Measurements from ENCODE around the gene MEF2B.
"Not testable (repeated sequence)": the region's sequence is repeated elsewhere in the genome, so short reads cannot be mapped to it uniquely, and the experiment has no call there.

MEF2B gene

GRCh38 chr19:19165396-19165795, 4.7 kb downstream of the MEF2B start:
- no peaks in the 10 kb centered on the region for H3K36me3 ChIP-seq (ENCODE audit: control insufficient read depth, insufficient read depth, low read length)
- H3K4me1 ChIP-seq (ENCODE audit: control insufficient read depth, insufficient read depth, low read length): peaks cover 8% of the 10 kb centered on the region
- H3K4me3 ChIP-seq (ENCODE audit: low read length): no peak overlapping the region
- no peaks in the 10 kb centered on the region for H3K27me3 ChIP-seq (ENCODE audit: control insufficient read depth, insufficient read depth, low read length)
- H3K9me3 ChIP-seq (ENCODE audit: control insufficient read depth, low read length): no peaks in the 10 kb centered on the region
- no peak overlapping the region for H3K9ac ChIP-seq (ENCODE audit: low read length)

GRCh38 chr19:19162495-19162894, 7.6 kb downstream of the MEF2B start:
- Histone ChIP-seq H3K4me3 (ENCODE audit: low read length) (no peak overlapping the region), H3K9me3 (ENCODE audit: control insufficient read depth, low read length) (no peaks in the 10 kb centered on the region), H3K9ac (ENCODE audit: low read length) (no peak overlapping the region), H3K4me1 (ENCODE audit: control insufficient read depth, insufficient read depth, low read length) (no peaks in the 10 kb centered on the region), H3K27me3 (ENCODE audit: control insufficient read depth, insufficient read depth, low read length) (no peaks in the 10 kb centered on the region), H3K36me3 (ENCODE audit: control insufficient read depth, insufficient read depth, low read length) (no peaks in the 10 kb centered on the region)

GRCh38 chr19:19160461-19161035, 9.5 kb downstream of the MEF2B start:
- no peak overlapping the region for H3K9ac ChIP-seq (ENCODE audit: low read length)
- no peaks in the 10 kb centered on the region for H3K4me1 ChIP-seq (ENCODE audit: control insufficient read depth, insufficient read depth, low read length)
- no peaks in the 10 kb centered on the region for H3K27me3 ChIP-seq (ENCODE audit: control insufficient read depth, insufficient read depth, low read length)
- no peaks in the 10 kb centered on the region for H3K36me3 ChIP-seq (ENCODE audit: control insufficient read depth, insufficient read depth, low read length)
- H3K9me3 ChIP-seq (ENCODE audit: control insufficient read depth, low read length): no peaks in the 10 kb centered on the region
- no peak overlapping the region for H3K4me3 ChIP-seq (ENCODE audit: low read length)

GRCh38 chr19:19159534-19159933, 10.5 kb downstream of the MEF2B start:
- no peaks in the 10 kb centered on the region for H3K9me3 ChIP-seq (ENCODE audit: control insufficient read depth, low read length)
- H3K9ac ChIP-seq (ENCODE audit: low read length): no peak overlapping the region

GRCh38 chr19:19157808-19158207, 12.3 kb downstream of the MEF2B start:
- H3K4me3 ChIP-seq (ENCODE audit: low read length): no peak overlapping the region
- H3K9me3 ChIP-seq (ENCODE audit: control insufficient read depth, low read length): no peaks in the 10 kb centered on the region
- no peaks in the 10 kb centered on the region for H3K27me3 ChIP-seq (ENCODE audit: control insufficient read depth, insufficient read depth, low read length)
- no peak overlapping the region for H3K9ac ChIP-seq (ENCODE audit: low read length)
- H3K4me1 ChIP-seq (ENCODE audit: control insufficient read depth, insufficient read depth, low read length): no peaks in the 10 kb centered on the region
- H3K36me3 ChIP-seq (ENCODE audit: control insufficient read depth, insufficient read depth, low read length): no peaks in the 10 kb centered on the region

More at GRCh38 chr19:19159534-19159933, 10.5 kb downstream of the MEF2B start:
- no peaks in the 10 kb centered on the region for H3K27me3 ChIP-seq (ENCODE audit: control insufficient read depth, insufficient read depth, low read length)
- no peaks in the 10 kb centered on the region for H3K4me1 ChIP-seq (ENCODE audit: control insufficient read depth, insufficient read depth, low read length)
- H3K4me3 ChIP-seq (ENCODE audit: low read length): no peak overlapping the region
- H3K36me3 ChIP-seq (ENCODE audit: control insufficient read depth, insufficient read depth, low read length): no peaks in the 10 kb centered on the region

GRCh38 chr19:19155495-19156219, 14.4 kb downstream of the MEF2B start:
- Histone ChIP-seq H3K4me3 (ENCODE audit: low read length) (no peak overlapping the region), H3K9ac (ENCODE audit: low read length) (no peak overlapping the region), H3K4me1 (ENCODE audit: control insufficient read depth, insufficient read depth, low read length) (no peaks in the 10 kb centered on the region), H3K9me3 (ENCODE audit: control insufficient read depth, low read length) (no peaks in the 10 kb centered on the region), H3K36me3 (ENCODE audit: control insufficient read depth, insufficient read depth, low read length) (no peaks in the 10 kb centered on the region), H3K27me3 (ENCODE audit: control insufficient read depth, insufficient read depth, low read length) (no peaks in the 10 kb centered on the region)

- H3K27me3 ChIP-seq (ENCODE audit: control insufficient read depth, insufficient read depth, low read length): no peaks in the 10 kb centered on the region
- H3K9me3 ChIP-seq (ENCODE audit: control insufficient read depth, low read length): no peaks in the 10 kb centered on the region
- H3K9ac ChIP-seq (ENCODE audit: low read length): no peak overlapping the region
- H3K4me3 ChIP-seq (ENCODE audit: low read length): no peak overlapping the region
- no peaks in the 10 kb centered on the region for H3K4me1 ChIP-seq (ENCODE audit: control insufficient read depth, insufficient read depth, low read length)
- no peaks in the 10 kb centered on the region for H3K36me3 ChIP-seq (ENCODE audit: control insufficient read depth, insufficient read depth, low read length)
Measured at GRCh38 chr19:19154768-19155494, 15.1 kb downstream of the MEF2B start.

GRCh38 chr19:19152668-19153384, 17.2 kb downstream of the MEF2B start:
- Histone ChIP-seq H3K4me1 (ENCODE audit: control insufficient read depth, insufficient read depth, low read length) (no peaks in the 10 kb centered on the region), H3K36me3 (ENCODE audit: control insufficient read depth, insufficient read depth, low read length) (no peaks in the 10 kb centered on the region), H3K9me3 (ENCODE audit: control insufficient read depth, low read length) (no peaks in the 10 kb centered on the region), H3K9ac (ENCODE audit: low read length) (no peak overlapping the region), H3K4me3 (ENCODE audit: low read length) (no peak overlapping the region), H3K27me3 (ENCODE audit: control insufficient read depth, insufficient read depth, low read length) (no peaks in the 10 kb centered on the region)

- no peaks in the 10 kb centered on the region for H3K27me3 ChIP-seq (ENCODE audit: control insufficient read depth, insufficient read depth, low read length)
- no peak overlapping the region for H3K4me3 ChIP-seq (ENCODE audit: low read length)
- no peaks in the 10 kb centered on the region for H3K9me3 ChIP-seq (ENCODE audit: control insufficient read depth, low read length)
- no peak overlapping the region for H3K9ac ChIP-seq (ENCODE audit: low read length)
- no peaks in the 10 kb centered on the region for H3K36me3 ChIP-seq (ENCODE audit: control insufficient read depth, insufficient read depth, low read length)
- no peaks in the 10 kb centered on the region for H3K4me1 ChIP-seq (ENCODE audit: control insufficient read depth, insufficient read depth, low read length)
Measured at GRCh38 chr19:19151418-19151817, 18.6 kb downstream of the MEF2B start.

- H3K9me3 ChIP-seq (ENCODE audit: control insufficient read depth, low read length): no peaks in the 10 kb centered on the region
Measured at GRCh38 chr19:19149435-19149834, 20.6 kb downstream of the MEF2B start.

GRCh38 chr19:19148504-19148903, 21.6 kb downstream of the MEF2B start:
- not testable (repeated sequence) for H3K27me3 ChIP-seq (ENCODE audit: control insufficient read depth, insufficient read depth, low read length); H3K9ac ChIP-seq (ENCODE audit: low read length); H3K4me3 ChIP-seq (ENCODE audit: low read length); H3K4me1 ChIP-seq (ENCODE audit: control insufficient read depth, insufficient read depth, low read length); H3K9me3 ChIP-seq (ENCODE audit: control insufficient read depth, low read length); H3K36me3 ChIP-seq (ENCODE audit: control insufficient read depth, insufficient read depth, low read length)

More at GRCh38 chr19:19149435-19149834, 20.6 kb downstream of the MEF2B start:
- H3K27me3 ChIP-seq (ENCODE audit: control insufficient read depth, insufficient read depth, low read length): no peaks in the 10 kb centered on the region
- no peak overlapping the region for H3K4me3 ChIP-seq (ENCODE audit: low read length)
- no peaks in the 10 kb centered on the region for H3K36me3 ChIP-seq (ENCODE audit: control insufficient read depth, insufficient read depth, low read length)
- peaks cover 5% of the 10 kb centered on the region for H3K4me1 ChIP-seq (ENCODE audit: control insufficient read depth, insufficient read depth, low read length)
- no peak overlapping the region for H3K9ac ChIP-seq (ENCODE audit: low read length)

GRCh38 chr19:19147344-19147743, 22.7 kb downstream of the MEF2B start:
- no peaks in the 10 kb centered on the region for H3K27me3 ChIP-seq (ENCODE audit: control insufficient read depth, insufficient read depth, low read length)
- H3K4me3 ChIP-seq (ENCODE audit: low read length): no peak overlapping the region
- no peaks in the 10 kb centered on the region for H3K36me3 ChIP-seq (ENCODE audit: control insufficient read depth, insufficient read depth, low read length)
- no peaks in the 10 kb centered on the region for H3K9me3 ChIP-seq (ENCODE audit: control insufficient read depth, low read length)
- peaks cover 5% of the 10 kb centered on the region for H3K4me1 ChIP-seq (ENCODE audit: control insufficient read depth, insufficient read depth, low read length)
- H3K9ac ChIP-seq (ENCODE audit: low read length): no peak overlapping the region
